GM18502 (cell line): ENCODE data around the gene MARCHF6.
A peak's percentile ranks its signal among the peaks of the same experiment; 100 is the strongest.
"Not testable (repeated sequence)": the region's sequence is repeated elsewhere in the genome, so short reads cannot be mapped to it uniquely, and the experiment has no call there.

ENCODE experiments used
- ATAC-seq: cut with Tn5 transposase; IDR thresholded peaks from one replicate; pipeline ENCODE4 v1.9.1; 2021; ENCODE audit warnings: mild to moderate bottlenecking; ENCODE audit not compliant: unreplicated experiment, poor library complexity

Gene MARCHF6

DNA sequence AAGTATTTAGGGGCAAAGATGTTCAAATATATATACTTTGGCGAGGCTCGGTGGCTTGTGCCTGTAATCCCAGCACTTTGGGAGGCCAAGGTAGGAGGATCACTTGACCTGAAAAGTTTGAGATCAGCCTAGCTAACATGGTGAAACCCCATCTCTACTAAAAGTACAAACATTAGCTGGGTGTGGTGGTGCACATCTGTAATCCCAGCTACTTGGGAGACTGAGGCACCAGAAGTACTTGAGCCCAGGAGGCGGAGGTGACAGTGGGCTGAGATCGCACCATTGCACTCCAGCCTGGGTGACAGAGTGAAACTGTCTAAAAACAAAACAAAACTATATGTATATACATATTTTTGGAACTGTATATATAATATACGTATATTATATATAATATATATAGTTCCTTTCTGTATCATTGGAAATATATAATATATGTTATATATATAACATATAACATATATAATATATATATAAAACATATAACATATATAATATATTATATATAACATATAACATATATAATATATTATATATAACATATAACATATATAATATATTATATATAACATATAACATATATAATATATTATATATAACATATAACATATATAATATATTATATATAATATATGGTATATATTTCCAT lies 8.9 kb upstream of the MARCHF6 start:
- not testable (repeated sequence) for ATAC-seq

DNA sequence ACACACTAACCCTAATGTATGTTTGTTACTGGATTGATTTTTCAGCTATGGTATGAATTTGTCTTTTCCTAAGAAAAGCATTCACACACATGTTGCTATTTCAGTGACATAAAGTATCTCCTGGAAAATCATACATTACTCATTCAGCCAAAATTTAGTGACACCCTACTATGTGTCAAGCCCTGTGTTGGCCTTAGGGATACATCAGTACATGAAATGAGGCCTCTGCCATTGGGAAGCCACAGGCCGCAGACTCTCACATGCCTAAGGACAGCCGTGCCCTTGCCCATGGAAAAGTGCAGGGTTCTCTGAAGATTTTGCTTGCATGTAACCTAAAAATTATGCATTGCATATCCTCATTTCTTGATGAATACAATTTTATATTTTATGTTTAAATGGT lies 5.2 kb upstream of the MARCHF6 start:
- no peak for ATAC-seq

DNA sequence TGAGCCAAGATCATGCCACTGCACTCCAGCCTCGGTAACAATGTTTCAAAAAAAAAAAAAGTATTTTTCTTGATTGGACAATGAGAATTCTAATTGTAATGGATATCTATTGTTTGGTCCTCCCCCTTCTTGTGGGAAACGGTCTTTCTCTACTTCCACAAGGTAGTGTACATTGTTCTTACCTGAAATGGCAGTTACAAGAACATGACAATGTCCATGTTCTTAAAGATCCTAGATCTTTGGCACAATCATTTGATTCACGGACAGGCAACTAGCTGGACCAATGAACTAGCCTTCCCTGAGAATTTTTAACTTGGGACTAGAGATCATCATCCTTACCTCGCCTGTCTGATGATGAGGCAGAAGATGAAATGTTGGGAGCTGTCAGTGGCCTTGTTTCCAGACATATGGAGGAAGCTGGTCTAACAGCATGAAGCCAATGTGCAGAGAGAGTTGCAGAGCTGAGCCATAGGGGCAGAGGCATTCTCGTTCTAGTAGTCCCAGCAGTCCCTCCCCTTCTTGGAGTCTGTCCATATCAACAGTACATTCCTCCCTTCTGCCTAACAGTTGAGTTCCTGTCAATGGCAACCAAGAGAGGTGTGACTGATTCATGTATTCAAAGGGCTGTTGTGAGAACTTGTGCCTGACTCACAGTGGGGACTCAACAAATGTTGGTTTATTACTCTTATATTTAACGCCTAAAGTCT lies 2.1 kb upstream of the MARCHF6 start:
- no peak for ATAC-seq

GRCh38 chr5:10351919-10352318 lies 1.6 kb upstream of the MARCHF6 start:
- ATAC-seq: no peak

- ATAC-seq: no peak
Measured at GRCh38 chr5:10352430-10353240, 860 bp upstream of the MARCHF6 start.

- ATAC-seq: peak; percentile 18
Measured at GRCh38 chr5:10354048-10354872, 765 bp downstream of the MARCHF6 start.

DNA sequence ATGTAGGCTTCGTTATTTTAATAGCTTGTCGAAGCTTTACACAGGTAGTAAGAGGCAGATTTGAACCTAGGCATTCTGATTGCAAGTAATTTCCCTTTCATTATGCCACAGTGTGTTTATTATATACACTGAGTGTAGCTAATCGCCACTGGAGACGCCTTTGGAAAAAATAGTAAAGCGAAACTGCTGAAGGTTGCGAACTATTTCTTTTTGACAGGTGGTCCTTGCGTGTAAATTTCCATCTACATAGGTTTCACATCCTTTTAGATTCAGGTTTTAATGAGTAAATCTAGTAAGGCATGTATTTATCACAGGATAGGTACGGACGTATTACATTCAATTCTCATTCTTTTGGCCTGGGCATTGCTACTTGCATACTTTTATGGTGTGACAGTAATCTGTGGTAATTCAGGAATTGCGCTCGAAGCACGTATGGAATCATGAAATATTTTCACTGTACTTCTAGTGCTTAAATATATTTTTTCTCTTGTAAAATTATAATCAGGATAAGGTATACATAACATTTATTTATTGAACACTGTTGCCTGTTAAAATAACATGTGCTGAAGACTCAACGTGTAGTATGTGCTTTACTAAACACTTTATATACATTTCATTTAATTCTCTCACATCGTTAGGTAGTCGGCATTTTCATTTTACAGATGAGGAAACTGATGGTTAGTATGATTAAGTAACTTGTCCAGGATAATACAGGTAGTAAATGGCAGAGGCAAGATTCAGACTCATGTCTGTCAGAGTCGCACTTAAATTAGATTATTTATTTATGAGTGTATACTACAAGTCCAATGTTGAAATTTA lies 1.8 kb downstream of the MARCHF6 start:
- no peak for ATAC-seq

DNA sequence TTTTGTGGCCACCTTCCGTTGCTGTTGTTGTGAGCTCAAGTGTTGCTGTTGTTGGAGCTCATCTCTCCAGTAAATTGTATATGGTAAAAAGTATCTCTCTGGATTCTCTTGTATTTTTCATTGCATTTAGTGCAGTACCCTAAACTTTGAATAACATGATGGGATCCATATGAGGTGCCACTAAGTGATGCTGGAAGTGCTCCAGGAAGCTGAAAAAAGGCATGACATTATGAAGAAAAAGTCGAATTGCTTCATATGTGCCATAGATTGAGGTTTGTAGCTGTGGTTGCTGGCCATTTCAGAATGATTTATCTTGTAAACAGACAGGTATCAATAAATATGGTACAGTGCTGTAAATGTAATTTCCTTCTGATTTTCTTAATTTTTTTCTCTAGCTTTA lies 5.5 kb downstream of the MARCHF6 start:
- no peak for ATAC-seq

GRCh38 chr5:10360686-10361085 lies 7.2 kb downstream of the MARCHF6 start:
- no peak for ATAC-seq

DNA sequence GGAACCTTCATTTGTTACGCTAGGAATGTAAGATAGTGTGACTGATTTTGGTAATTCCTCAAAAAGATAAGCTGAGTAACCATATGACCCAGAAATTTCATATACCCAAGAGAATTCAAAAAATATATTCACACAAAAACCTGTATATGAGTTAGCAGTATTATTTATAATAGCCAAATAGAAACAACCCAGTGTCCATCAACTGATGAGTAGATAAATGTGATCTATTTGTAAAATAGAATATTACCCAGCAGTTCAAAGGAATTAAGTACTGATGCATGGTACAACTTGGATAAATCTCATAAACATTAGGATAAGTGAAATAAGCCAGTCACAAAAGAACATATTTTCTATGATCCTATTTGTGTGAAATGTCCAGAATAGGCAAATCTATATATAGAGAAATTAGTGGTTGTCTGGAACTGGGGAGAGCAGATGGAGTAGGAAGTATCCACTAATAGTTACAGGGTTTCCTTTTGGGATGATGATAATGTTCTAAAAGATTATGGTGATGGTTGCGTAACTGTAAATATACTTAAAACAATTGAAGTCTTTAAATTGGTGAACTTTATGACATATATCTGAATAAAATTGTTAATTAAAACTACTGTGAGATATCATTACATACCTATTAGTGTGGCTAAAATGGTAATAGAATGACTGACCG lies 10.2 kb downstream of the MARCHF6 start:
- no peak for ATAC-seq

- no peak for ATAC-seq
Measured at GRCh38 chr5:10364186-10364689, 10.7 kb downstream of the MARCHF6 start.

- no peak for ATAC-seq
Measured at GRCh38 chr5:10365782-10366181, 12.3 kb downstream of the MARCHF6 start.

GRCh38 chr5:10366310-10367272 lies 13.1 kb downstream of the MARCHF6 start:
- ATAC-seq: no peak

DNA sequence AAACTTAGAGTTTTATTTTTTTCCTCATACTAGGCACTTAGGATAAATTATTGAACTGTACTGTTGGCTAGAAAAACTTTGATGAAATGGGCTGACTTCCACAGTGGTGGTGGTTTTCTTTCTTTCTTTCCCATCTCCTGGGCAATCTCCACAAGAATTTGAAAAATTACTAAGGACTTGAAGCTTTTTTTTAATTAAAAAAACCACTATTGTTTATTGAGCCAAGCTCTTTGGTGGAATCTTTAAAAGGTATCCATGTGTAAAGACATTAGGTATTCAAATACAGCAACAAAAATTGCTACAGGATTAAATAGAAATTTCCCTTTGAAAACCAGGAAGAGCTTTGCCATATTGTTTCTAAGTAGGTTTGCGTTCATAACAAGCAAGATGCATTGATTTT lies 14.1 kb downstream of the MARCHF6 start:
- ATAC-seq: no peak

GRCh38 chr5:10370931-10371330 lies 17.4 kb downstream of the MARCHF6 start:
- no peak for ATAC-seq

DNA sequence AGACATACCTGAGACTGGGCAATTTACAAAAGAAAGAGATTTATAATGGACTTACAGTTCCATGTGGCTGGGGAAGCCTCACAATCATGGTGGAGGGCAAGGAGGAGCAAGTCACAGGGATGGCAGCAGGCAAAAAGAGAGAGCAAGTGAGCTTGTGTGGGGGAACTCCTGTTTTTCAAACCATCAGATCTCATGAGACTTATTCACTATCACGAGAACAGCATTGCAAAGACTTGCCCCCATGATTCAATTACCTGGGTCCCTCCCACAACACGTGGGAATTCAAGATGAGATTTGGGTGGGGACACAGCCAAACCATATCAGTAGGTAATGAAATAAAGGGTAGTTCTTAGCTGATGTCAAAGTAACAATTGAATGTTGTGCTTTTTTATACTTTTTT lies 17.9 kb downstream of the MARCHF6 start:
- not testable (repeated sequence) for ATAC-seq

DNA sequence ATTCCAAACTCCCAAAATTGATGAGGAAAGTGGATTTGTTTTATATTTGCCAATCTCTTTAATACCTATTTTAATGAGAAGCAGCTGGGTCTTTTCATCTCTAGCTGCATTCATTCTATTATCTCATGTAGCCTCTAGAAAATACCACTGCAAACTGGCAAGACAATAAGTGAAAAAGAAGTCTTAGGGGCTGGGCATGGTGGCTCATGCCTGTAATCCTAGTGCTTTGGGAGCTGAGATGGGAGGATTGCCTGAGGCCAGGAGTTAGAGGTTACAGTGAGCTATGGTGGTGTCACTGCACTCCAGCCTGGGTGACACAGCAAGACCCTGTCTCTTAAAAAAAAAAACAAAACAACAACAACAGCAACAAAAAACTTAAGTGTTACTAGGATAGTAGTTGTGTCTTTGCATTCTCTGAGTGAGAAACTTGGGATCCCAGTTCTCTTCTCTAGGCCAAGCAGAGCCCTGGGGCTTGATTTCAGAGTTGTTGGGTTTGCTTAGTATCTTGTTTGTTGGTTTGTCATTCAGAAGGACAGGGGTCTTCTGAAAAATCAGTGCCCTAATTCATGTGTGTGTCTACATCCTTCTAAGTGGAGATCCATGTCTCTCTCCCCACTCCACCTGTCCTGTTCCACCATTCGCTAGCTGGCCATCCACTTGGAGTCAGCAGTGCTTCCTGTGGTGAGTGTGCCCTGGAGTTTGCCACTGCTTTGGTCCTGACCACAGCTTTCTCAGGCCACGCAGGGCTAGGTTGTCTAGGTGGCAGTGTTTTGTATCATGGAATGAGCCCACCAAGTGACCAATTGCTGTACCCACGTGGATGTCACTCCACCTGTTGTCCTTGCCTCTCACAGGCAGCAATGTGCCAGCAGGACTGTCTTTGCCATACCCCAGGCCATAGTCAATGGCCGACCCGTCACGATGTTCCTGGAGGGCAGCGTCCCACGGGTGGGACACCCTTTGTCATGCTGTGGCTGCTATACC lies 19.5 kb downstream of the MARCHF6 start:
- no peak for ATAC-seq
